Neural crest cell (in vitro differentiated cells): ENCODE data around the gene LINS1. TPM values are rescaled to one million over a fixed set of nuclear protein-coding genes. Genes with fewer than 3 reads are reported as not detected.

Experiments used
- DNase-seq: peaks from one replicate; pipeline ENCODE4 v3.0.0; 2021; ENCODE audit warnings: low read depth, mixed read lengths, low spot score
- H3K27ac Mint-ChIP-seq: one replicate; pipeline ENCODE4 v1.8.0; 2021; ENCODE audit warnings: mild to moderate bottlenecking, mixed read lengths; ENCODE audit not compliant: unreplicated experiment
- H3K27me3 Mint-ChIP-seq: 2 replicates; pipeline ENCODE4 v1.8.0; 2021; ENCODE audit warnings: low read depth, mild to moderate bottlenecking, mixed read lengths
- H3K36me3 Mint-ChIP-seq: 2 replicates; pipeline ENCODE4 v1.8.0; 2021; ENCODE audit warnings: low read depth, mild to moderate bottlenecking, mixed read lengths
- H3K4me1 Mint-ChIP-seq: 2 replicates; pipeline ENCODE4 v1.8.0; 2021; ENCODE audit warnings: mixed read lengths
- H3K4me3 Mint-ChIP-seq: one replicate; pipeline ENCODE4 v1.8.0; 2021; ENCODE audit warnings: mild to moderate bottlenecking, mixed read lengths
- H3K9me3 Mint-ChIP-seq: 2 replicates; pipeline ENCODE4 v1.8.0; 2021; ENCODE audit warnings: mixed read lengths
- CTCF ChIP-seq: fragments of 200-600 bp; sonication (generic); conservative IDR thresholded peaks from 2 replicates; pipeline ENCODE4 v1.5.0; 2021; ENCODE audit warnings: antibody characterized with exemption, mild to moderate bottlenecking
- total RNA-seq: library from RNA; stranded (reverse); gene quantifications from 2 replicates; pipeline ENCODE4 v1.2.1, GENCODE V29; 2021

Gene LINS1
- total RNA-seq, 1 donor from 2014 or later = 18.2 TPM

- no peak for DNase-seq
- H3K9me3 Mint-ChIP-seq = peaks cover 2% of the 10 kb centered on the region
- no peaks in the 10 kb centered on the region for H3K27me3 Mint-ChIP-seq
- peaks cover 16% of the 10 kb centered on the region for H3K36me3 Mint-ChIP-seq
- no peak overlapping the region for H3K4me3 Mint-ChIP-seq
- H3K27ac Mint-ChIP-seq = no peak overlapping the region
- no peaks in the 10 kb centered on the region for H3K4me1 Mint-ChIP-seq
- no peak for TF ChIP-seq CTCF
These were observed 43.2 kb downstream of the LINS1 start for GRCh38 chr15:100558771-100559254.

GRCh38 chr15:100553468-100553867 is 48.5 kb downstream of the LINS1 start:
- DNase-seq = no peak
- no peak overlapping the region for H3K4me3 Mint-ChIP-seq
- no peak for TF ChIP-seq CTCF
- no peaks in the 10 kb centered on the region for H3K27me3 Mint-ChIP-seq
- H3K9me3 Mint-ChIP-seq = peaks cover 5% of the 10 kb centered on the region
- H3K4me1 Mint-ChIP-seq = no peaks in the 10 kb centered on the region
- H3K36me3 Mint-ChIP-seq = peaks cover 21% of the 10 kb centered on the region
- no peak overlapping the region for H3K27ac Mint-ChIP-seq

GRCh38 chr15:100547961-100548360 is 54.0 kb downstream of the LINS1 start:
- peaks cover 5% of the 10 kb centered on the region for H3K36me3 Mint-ChIP-seq
- TF ChIP-seq CTCF = no peak
- no peak for DNase-seq
- no peaks in the 10 kb centered on the region for H3K4me1 Mint-ChIP-seq
- H3K27ac Mint-ChIP-seq = no peak overlapping the region
- no peak overlapping the region for H3K4me3 Mint-ChIP-seq
- peaks cover 4% of the 10 kb centered on the region for H3K9me3 Mint-ChIP-seq
- H3K27me3 Mint-ChIP-seq = no peaks in the 10 kb centered on the region

GRCh38 chr15:100544946-100545345 is 57.0 kb downstream of the LINS1 start:
- no peaks in the 10 kb centered on the region for H3K27me3 Mint-ChIP-seq
- no peaks in the 10 kb centered on the region for H3K36me3 Mint-ChIP-seq
- H3K27ac Mint-ChIP-seq = no peak overlapping the region
- peaks cover under 1% of the 10 kb centered on the region for H3K9me3 Mint-ChIP-seq
- DNase-seq = no peak
- H3K4me1 Mint-ChIP-seq = no peaks in the 10 kb centered on the region
- H3K4me3 Mint-ChIP-seq = no peak overlapping the region
- no peak for TF ChIP-seq CTCF

GRCh38 chr15:100544338-100544841 is 57.6 kb downstream of the LINS1 start:
- Mint-ChIP-seq H3K27ac (no peak overlapping the region), H3K36me3 (no peaks in the 10 kb centered on the region), H3K27me3 (no peaks in the 10 kb centered on the region), H3K4me1 (no peaks in the 10 kb centered on the region), H3K4me3 (no peak overlapping the region), H3K9me3 (peaks cover 4% of the 10 kb centered on the region)
- no peak for DNase-seq
- no peak for TF ChIP-seq CTCF
